GM18858 (cell line): Measurements from ENCODE around the gene SMARCD1.
"Not testable (repeated sequence)": the region's sequence is repeated elsewhere in the genome, so short reads cannot be mapped to it uniquely, and the experiment has no call there.

Source experiments
- ATAC-seq: cut with Tn5 transposase; IDR thresholded peaks from one replicate; pipeline ENCODE4 v1.9.1; 2021; ENCODE audit not compliant: unreplicated experiment

The SMARCD1 gene

GRCh38 chr12:50077099-50077498, 8.0 kb upstream of the SMARCD1 start:
- no peak for ATAC-seq

GRCh38 chr12:50078281-50078680, 6.9 kb upstream of the SMARCD1 start:
- ATAC-seq: no peak

GRCh38 chr12:50079771-50080170, 5.4 kb upstream of the SMARCD1 start:
- ATAC-seq: no peak

GRCh38 chr12:50081096-50081808, 3.9 kb upstream of the SMARCD1 start:
- no peak for ATAC-seq

- no peak for ATAC-seq
Observed at GRCh38 chr12:50082644-50083043, 2.5 kb upstream of the SMARCD1 start.

- ATAC-seq: no peak
Observed at GRCh38 chr12:50083301-50083700, 1.8 kb upstream of the SMARCD1 start.

- ATAC-seq: not testable (repeated sequence)
Observed at GRCh38 chr12:50084409-50084774, 750 bp upstream of the SMARCD1 start.

GRCh38 chr12:50085615-50086072, 502 bp downstream of the SMARCD1 start:
- no peak for ATAC-seq

GRCh38 chr12:50086148-50086547, 1.0 kb downstream of the SMARCD1 start:
- ATAC-seq: no peak

GRCh38 chr12:50087151-50087550, 2.0 kb downstream of the SMARCD1 start:
- no peak for ATAC-seq

GRCh38 chr12:50087995-50088394, 2.9 kb downstream of the SMARCD1 start:
- ATAC-seq: no peak

- ATAC-seq: no peak
Observed at GRCh38 chr12:50088577-50089335, 3.6 kb downstream of the SMARCD1 start.

GRCh38 chr12:50089730-50090129, 4.6 kb downstream of the SMARCD1 start:
- ATAC-seq: no peak

- no peak for ATAC-seq
Observed at GRCh38 chr12:50090391-50090790, 5.2 kb downstream of the SMARCD1 start.

- ATAC-seq: no peak
Observed at GRCh38 chr12:50097952-50098351, 12.8 kb downstream of the SMARCD1 start.

- ATAC-seq: no peak
Observed at GRCh38 chr12:50099302-50100008, 14.3 kb downstream of the SMARCD1 start.

- no peak for ATAC-seq
Observed at GRCh38 chr12:50100561-50100960, 15.4 kb downstream of the SMARCD1 start.

GRCh38 chr12:50101663-50102062, 16.5 kb downstream of the SMARCD1 start:
- no peak for ATAC-seq

- no peak for ATAC-seq
Observed at GRCh38 chr12:50102131-50102531, 17.0 kb downstream of the SMARCD1 start.

- ATAC-seq: no peak
Observed at GRCh38 chr12:50102646-50103309, 17.6 kb downstream of the SMARCD1 start.

GRCh38 chr12:50103351-50103750, 18.2 kb downstream of the SMARCD1 start:
- ATAC-seq: no peak
